HG03354 (cell line): ENCODE results near the gene COL5A1.
"Not testable (repeated sequence)": the region's sequence is repeated elsewhere in the genome, so short reads cannot be mapped to it uniquely, and the experiment has no call there.

Experiments used
- ATAC-seq: cut with Tn5 transposase; IDR thresholded peaks from one replicate; pipeline ENCODE4 v1.9.1; 2021; ENCODE audit warnings: mild to moderate bottlenecking; ENCODE audit not compliant: unreplicated experiment, poor library complexity, severe bottlenecking

COL5A1 gene

DNA sequence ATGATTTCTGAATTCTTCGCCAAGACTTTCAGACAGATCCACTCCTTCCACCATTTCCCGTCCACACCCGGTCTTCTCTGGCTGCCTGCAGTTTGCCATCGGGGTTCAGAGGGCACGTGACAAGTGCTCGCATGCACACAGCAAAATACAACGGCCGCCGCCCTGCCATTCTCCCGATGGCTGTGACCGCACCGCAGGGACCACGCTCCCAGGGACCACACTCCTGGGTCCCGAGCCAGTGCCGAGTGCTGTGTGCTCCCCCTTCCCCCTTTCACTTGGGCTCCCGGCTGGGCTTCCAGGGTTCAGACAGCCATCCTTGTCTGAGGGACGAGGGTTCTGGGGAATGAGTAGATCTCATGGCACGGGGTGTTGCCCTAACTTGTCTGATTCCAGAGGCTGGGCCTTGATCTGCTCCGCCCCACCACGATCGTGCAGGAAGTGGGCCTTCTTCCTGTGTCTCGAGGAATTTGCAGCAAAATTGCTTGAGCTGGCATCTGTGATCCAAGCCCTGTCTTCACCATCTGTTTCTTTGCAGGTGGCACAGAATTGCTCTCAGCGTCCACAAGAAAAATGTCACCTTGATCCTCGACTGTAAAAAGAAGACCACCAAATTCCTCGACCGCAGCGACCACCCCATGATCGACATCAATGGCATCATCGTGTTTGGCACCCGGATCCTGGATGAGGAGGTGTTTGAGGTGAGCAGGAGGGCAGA lies 59.2 kb downstream of the COL5A1 start:
- ATAC-seq, result no peak

DNA sequence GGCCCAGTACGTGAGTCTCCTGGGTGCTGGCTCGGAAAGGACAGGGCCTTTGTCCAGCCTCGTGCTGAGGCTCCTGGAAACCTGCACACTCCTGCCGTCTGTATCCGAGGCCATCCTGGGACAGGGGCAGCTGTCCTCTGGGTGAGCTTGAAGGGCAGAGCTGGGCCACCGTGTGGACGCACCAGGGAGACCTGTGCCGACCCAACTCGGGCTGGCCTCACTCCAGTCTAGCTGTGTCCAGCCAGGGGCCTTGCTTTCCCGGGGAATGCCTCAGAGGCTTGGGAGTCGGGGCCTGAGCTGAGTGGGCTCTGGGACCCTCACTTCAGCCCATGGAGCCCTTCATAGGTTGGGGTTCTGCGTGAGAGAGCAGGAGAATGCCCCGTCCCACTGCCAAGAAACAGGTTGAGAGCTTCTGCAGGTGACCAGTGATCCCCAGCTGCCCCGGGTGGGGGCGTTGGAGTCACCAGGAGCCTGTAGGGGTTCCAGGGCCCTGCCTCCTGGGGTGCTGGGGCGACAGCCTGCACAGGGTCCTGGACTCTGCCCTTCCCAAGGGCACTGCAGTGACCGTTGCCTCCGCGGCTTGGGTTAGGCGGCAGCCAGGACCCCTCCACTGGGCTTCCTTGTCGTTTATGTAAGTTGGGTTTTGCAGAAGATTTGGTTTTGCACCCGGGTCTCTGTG lies 60.1 kb downstream of the COL5A1 start:
- no peak for ATAC-seq

DNA sequence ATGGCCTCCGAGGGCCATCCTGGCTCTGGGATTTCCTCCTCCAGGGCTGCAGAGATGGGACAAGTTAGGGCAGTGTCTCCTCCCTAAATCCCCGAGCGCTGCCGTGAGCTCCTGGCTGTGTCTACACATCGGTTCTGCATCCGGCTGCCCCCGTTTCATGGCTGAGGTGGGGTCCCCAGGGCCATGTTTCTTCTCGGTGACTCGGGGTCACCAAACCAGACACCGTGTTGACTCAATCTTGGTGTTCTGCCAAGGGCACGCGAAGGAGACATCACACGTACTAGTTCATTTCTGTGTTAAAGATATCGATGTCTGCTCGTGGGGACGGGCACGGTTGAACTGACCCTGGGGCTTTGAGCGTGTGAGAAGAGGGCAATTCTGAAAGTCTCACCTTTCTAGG lies 60.7 kb downstream of the COL5A1 start:
- no peak for ATAC-seq

DNA sequence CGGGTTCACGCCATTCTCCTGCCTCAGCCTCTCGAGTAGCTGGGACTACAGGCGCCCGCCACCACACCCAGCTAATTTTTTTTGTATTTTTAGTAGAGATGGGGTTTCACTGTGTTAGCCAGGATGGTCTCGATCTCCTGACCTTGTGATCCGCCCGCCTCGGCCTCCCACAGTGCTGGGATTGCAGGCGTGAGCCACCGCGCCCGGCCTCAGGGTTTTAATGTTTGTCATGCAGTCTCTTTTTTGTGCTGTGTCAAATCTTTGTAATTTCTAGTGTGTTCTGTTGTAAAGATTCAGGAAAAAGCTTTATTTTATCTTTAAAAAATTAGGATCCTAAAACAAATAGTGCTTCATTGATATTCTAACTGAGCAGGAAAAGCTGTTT lies 62.1 kb downstream of the COL5A1 start:
- ATAC-seq, result not testable (repeated sequence)

DNA sequence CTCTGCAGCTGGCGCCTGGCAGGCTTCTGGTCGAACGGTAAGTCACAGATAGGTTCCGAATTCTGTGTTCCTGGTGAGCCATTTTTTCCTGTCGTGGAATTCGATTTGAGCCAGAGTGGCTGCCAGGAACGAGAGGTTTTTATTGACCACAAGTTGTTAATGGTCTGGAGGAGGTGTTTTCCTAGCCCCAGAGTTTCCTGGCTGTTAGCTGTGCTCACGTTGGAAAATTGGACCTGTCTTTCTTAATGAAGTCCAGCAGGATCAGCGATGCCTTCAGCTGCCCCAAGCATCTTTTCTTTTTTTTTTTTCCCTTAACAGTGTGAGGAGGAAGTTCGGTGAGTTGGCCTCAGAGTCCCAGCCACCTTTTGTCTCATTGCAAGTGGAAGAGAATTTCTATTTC lies 62.9 kb downstream of the COL5A1 start:
- no peak for ATAC-seq

DNA sequence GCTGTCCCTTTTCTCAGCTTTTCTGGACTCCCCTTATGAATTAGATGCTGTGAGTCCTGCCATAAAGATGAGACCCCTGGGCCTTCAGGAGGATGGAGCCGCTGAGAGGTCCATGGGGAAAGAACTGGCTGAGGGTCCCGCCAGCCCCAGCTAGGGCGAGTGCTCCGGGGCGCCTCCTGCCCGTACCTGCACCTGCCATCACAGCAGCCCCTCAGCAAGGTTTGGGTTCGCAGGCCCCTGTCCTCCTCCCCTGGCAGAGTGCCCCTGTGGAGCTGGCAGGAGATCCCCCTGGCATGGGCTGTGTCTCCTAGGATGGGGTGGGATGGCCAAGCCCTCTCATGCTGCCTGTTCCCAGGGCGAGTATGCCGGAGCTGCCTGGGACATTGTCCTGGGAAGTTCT lies 64.2 kb downstream of the COL5A1 start:
- no peak for ATAC-seq

DNA sequence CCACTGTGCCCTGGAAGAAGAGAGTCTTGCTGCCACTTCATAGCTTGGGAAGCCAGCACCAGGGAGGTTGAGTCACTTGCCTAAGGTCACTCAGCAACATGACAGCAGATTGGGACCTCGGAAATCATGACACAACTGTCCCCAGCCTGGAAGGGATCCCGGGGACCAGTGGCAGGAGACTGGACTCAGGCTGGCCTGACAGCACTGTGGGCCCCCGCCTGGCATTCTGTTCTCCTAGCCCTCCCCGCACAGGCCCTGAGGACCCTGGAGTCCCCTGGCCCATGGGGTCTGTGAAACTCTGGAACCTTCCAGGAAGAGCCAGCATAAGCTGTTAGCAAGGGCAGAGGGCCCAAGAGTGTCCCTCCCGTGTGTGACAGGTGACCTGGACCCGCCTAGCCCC lies 64.9 kb downstream of the COL5A1 start:
- no peak for ATAC-seq

DNA sequence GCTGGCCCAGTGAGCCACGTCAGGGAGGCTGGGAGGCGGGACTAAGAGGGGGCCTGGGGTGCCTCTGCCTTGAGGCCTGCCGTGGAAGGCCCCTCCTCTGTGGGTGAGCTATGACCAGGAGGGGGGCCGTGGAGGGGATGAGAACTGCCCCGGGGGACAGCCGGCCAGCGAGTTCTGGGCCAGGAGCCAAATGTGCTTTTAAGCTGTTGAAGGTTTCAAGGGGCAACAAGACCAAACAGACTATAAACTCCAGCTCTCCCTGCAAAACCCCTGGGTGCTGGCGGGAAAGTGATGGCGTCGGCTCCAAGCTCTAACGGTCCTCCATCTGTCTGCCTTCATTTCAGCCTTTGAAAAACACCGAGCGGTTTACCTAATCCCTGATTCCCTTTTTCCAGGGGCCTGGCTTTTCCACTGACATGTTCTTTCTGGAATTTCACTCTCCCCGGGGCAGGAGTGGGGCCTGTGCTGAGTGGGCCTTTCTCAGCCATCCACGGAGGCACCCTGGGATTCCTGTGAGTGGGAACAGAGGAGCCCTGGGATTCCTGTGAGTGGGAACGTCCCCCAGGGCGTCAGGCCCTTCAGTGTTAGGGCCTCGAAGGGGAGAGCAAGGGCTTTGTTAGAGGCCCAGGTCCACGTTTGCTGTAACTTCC lies 65.6 kb downstream of the COL5A1 start:
- ATAC-seq, result no peak

DNA sequence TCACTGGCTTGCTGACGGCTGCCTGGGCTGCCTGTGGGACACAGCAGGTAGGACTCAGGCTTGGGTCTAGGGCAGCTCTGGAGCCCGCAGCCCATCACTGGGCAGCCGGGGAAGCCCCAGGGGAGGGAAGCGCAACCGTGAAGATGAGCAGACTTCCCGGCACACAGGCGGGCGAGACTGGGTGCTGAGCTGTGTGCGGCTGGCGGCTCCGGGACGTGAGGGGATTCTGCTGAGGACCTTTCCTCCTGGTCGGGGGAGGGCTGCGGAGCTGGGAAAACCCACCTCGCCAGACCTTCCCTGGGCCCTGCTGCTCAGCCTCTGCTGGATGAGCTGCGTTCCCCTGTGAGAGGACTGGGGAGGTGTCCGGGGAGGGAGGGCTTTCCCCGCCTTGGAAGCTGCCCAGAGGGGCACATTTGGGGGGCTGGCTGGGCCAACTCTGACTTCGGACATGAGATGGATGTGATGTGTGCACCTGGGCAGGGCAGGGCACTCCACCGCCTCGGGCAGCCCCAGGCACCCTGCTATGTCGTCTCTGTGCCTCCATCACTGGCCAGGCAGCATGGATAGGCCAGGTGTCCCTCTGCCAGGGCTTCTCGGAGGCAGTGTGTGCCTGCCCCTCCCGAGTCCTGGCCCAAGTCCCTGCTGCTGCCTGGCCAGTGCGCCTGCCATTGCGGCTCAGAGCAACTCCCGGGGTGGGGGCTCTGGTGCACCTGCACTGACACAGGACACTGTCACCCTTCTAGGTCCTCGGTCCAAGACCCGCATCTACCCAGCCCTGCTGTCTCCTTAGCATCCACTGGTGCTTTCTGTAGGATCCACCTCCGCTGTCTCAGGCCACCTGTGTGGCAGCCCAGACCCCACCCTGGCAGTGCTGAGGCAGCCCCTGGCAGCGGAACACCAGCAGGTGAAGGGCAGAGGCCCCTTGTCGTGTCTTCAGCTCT lies 66.4 kb downstream of the COL5A1 start:
- no peak for ATAC-seq

DNA sequence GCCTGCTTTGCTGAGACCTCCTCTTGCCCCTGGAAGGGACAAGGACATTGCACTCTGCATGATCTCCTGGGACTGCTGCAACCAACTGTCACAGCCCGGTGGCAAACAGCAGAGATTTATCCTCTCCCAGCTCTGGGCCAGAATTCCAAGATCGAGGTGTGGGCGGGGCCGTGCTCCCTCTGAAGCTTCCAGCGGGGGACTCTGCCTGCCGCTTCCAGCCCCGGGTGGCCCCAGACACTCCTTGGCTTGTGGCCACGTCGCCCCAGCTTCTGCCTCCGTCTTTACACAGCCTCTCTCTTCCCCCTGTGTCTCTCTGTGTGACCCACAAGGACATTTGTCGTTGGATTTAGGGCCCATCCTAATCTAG lies 67.1 kb downstream of the COL5A1 start:
- no peak for ATAC-seq

DNA sequence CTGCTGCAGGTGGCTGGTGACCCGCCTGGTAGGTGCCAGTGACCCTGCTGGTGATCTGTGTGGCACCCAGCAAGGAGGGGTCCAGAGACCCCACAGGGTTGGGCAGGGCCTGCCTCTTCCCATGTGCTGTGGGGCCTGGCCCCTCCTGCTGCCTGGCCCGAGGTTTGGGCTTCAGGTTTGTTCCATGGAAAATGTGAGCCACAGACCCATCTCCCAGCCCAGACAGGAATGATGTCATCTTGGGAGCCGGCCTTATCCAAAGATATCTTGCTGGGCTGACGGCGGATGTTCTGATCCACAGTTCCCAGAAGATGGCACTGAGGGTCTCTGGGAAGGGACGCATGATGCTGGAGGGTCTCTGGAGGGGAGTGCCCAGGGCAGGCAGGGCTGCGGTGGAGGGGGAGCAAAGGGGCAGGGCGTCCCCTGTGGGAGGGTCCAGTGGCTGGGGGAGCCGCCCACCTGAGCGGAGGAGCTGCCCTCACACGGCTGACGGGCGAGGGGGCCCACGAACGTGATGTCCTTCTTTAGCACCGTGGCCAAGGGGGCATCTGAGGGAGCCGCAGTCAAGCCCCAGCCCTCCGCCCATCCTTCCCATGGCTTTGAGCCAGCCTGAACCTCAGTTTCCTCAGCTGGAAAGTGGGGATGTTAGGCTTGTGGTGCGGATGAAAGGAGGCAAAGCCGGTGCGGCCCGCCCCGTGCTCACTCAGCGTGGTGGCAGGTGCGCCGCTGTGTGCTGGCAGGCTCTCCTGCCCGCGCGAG lies 68.1 kb downstream of the COL5A1 start:
- no peak for ATAC-seq

DNA sequence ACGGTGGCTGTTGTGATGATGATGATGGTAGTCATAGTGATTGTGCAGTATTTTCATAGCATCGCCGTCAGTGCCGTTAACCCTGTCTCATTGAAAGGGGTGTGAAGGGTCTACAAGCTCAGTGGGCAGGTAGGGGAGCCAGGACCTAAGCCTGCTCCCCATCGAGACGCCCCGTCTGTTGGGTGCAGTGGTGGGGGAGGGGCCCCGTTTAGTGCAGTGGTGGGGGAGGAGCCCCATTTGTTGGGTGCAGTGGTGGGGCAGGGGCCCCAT lies 68.6 kb downstream of the COL5A1 start:
- no peak for ATAC-seq

DNA sequence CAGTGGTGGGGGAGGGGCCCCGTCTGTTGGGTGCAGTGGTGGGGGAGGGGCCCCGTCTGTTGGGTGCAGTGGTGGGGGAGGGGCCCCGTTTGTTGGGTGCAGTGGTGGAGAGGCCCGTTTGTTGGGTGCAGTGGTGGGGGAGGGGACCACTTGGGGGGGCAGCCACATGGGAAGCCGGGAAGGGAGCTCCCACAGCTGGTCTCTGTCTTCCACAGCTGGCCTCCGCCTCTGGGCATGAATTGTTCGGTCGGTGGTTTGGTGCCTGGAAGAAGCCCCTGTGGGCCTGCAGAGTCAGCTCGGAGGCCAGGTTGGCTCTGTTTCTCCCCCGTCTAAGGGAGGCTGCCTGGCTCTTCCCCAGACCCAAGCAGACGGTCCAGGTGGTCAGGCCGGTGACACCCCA lies 69.3 kb downstream of the COL5A1 start:
- no peak for ATAC-seq

DNA sequence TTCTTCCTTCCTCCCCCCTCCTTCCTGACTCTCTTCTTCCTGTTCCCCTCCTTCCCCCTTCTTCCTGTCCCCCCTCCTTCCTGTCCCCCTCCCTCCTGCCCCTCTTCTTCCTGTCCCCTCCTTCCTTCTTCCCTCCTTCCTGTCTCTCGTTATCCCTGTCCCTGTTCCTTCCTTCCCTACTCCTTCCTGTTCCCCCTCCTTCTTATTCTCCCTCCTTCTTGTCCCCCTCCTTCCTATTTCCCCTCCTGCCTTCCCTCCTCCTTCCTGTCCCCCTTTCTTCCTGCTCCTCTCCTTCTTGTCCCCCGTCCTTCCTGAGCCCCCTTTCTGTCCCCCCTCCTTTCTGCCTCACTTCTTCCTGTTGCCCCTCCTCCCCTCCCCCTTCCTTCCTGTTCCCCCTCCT lies 70.6 kb downstream of the COL5A1 start:
- ATAC-seq, result no peak

DNA sequence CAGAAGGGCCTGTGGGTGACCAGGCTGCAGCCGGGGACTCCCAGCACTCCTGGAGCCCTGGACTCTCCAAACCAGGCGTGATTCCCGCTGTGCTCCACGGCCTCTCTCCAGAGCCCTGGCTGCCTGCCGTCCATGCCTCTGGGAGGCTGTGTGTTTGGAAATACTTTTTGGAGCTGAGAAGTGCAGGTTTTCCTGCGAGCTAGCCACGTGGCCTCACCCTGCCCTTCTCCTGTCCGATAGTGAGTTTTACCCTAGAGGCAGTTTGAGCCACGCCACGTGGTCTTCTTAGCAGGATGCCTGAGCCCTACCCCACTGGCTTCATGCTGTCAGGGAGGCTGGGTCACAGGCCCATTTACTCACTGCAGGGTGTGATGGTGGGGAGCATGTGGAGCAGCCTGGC lies 71.3 kb downstream of the COL5A1 start:
- no peak for ATAC-seq

DNA sequence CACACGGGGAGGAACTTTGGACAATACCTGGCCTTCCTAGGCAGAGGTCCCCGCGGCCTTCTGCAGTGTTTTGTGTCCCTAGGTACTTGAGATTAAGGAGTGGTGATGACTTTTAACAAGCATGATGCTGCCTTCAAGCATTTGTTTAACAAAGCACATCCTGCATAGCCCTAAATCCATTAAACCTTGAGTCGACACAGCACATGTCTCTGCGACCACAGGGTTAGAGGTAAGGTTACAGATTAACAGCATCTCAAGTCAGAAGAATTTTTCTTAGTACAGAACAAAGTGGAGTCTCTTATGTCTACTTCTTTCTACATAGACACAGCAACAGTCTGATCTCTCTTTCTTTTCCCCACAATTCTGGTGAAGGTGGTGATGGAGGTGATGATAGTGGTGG lies 73.9 kb downstream of the COL5A1 start:
- ATAC-seq, result not testable (repeated sequence)

DNA sequence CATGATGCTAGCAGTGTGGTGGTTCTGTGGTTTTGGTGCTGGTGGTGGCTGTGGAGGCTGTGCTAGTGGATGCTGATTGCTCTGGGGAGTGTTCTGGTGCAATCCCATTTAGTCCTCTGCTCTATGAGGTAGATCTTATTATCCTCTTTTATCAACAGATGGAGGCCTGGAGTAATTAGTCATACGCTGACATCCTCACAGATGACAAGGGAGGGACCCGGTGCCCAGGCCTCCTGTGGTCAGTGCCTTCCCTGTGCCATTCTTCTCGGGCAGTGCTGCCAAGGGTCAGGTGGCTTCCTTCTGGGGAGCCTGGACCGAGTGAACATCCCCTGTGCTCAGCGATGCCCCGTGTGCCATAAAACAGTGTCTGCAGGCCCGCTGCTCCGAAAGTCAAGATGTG lies 74.5 kb downstream of the COL5A1 start:
- no peak for ATAC-seq

DNA sequence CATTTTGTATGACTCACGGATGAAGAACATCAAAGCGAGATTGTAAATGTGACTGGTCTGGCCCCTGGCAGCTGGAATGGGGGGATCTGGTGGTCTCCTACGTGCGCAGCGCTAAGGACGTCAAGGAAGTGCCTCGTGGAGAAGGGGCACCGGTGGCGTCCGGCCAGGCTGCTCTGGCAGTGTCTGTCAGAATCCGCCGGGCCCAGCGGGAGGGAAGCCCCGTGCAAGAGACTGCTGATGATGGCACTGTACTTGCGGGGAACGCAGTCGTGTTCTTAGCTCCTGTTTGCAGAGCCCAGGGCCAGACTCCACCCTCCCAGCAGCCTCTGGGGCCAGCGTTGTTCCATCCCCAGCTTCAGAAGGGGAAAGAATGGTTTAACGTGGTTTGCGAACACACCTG lies 75.5 kb downstream of the COL5A1 start:
- ATAC-seq, result no peak

DNA sequence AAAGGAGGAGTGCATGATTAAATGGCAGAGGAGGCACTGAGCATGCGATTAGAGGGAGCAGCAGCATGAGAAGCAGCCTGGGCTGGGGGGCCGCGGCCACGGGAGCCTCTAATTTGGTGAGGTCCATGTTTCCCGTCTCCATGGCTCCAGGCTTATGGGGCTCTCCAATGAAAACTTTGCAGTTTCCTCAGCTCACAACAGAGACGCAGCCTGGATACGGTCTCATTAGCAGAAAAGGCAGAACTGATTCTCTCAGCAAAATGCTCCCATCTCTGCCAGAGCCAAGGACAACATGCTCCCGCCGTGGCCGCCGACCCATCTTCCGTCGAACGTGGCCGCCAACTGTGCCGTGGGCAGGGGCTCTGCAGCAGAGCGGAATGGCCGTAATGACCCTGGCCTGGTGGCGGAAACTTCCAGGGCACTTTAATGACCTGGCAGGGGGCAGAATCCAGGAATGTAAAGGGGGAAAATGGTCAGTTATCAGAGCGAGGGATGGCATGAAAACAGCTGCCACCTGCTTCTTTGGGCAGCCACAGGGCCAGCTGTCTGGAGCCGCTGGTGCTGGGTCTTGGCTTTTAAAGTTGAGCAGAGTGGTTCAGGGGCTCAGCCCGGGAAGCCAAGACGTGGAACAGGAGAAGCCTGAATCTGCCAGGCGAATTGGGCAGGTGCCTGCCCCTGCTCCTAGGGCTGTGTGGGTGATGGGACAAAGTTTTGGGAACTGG lies 76.5 kb downstream of the COL5A1 start:
- no peak for ATAC-seq
